K562 (cell line): ENCODE measurements around the gene YBX1. TPM values are rescaled to one million over a fixed set of nuclear protein-coding genes. Genes with fewer than 3 reads are reported as not detected.
"Not testable (repeated sequence)": the region's sequence is repeated elsewhere in the genome, so short reads cannot be mapped to it uniquely, and the experiment has no call there.

Experiments
- ATAC-seq: fragments of 200-7000 bp; cut with Tn5 transposase; 3 replicates; pipeline ENCODE4 v1.9.1; 2020; ENCODE audit warnings: moderate library complexity
- BruUV-seq: library from RNA; stranded (reverse); fragments of 400-500 nt; replicated peaks from 2 replicates; lab custom pipeline; 2021; lab: Mats Ljungman, UMichigan
- CTCF ChIA-PET: fragments of 300-600 bp; formaldehyde crosslinking; extraction: SDS; loops from one replicate; lab custom pipeline; 2021; ENCODE audit warnings: low intra/inter-chr PET ratio; lab: Yijun Ruan, JAX
- POLR2A ChIA-PET: fragments of 300-600, 350-650 bp; sonication (Branson Sonifier 250); formaldehyde crosslinking; extraction: SDS; loops from one replicate; lab custom pipeline; 2021; ENCODE audit warnings: antibody characterized with exemption, inconsistent platforms; lab: Yijun Ruan, JAX
- DNase-seq, 4 experiments: peaks; one replicate each; pipeline versions ENCODE4 v3.0.0 to v3.0.0-alpha.2; 2011 to 2018; ENCODE audit warnings: low spot score in 3 of 4, mixed read lengths in 3 of 4; ENCODE audit errors: extremely low read depth in 1 of 4
- FAIRE-seq: peaks from 2 replicates; lab custom pipeline; 2011; peaks lifted over from hg19 to GRCh38; lab: Jason Lieb, UNC
- H2AFZ ChIP-seq: 2 replicates; pipeline ENCODE4 v1.6.0; 2011; ENCODE audit warnings: low read depth, low read length, control low read depth, inconsistent platforms
- H3K27ac ChIP-seq: fragments of 200-600 bp; 3 replicates; pipeline ENCODE4 v1.8.0; 2011; ENCODE audit warnings: low read depth, mild to moderate bottlenecking, control low read depth, inconsistent platforms, low read length, moderate library complexity, mixed read lengths; ENCODE audit errors: extremely low read depth
- H3K27me3 ChIP-seq, 2 experiments: fragments of 300-600 bp in 1 of 2; 2 replicates in 1 of 2; 3 replicates in 1 of 2; pipeline versions ENCODE4 v1.6.0 to v1.8.0; 2011; ENCODE audit warnings: inconsistent platforms in 2 of 2, low read length in 2 of 2, mild to moderate bottlenecking in 1 of 2, mixed read lengths in 1 of 2, moderate library complexity in 1 of 2; ENCODE audit not compliant: control insufficient read depth in 2 of 2, insufficient read depth in 2 of 2
- H3K36me3 ChIP-seq: fragments of 300-600 bp; 3 replicates; pipeline ENCODE4 v1.8.0; 2011; ENCODE audit warnings: mild to moderate bottlenecking, low read length, inconsistent platforms; ENCODE audit not compliant: control insufficient read depth, insufficient read depth
- H3K4me1 ChIP-seq, 2 experiments: fragments of 200-600 bp in 1 of 2; replicated peaks in 1 of 2; 2 replicates in 1 of 2; 3 replicates in 1 of 2; pipeline versions ENCODE4 v1.5.1 to v1.8.0; 2011; ENCODE audit warnings: inconsistent platforms in 2 of 2, low read length in 2 of 2, mild to moderate bottlenecking in 1 of 2, mixed read lengths in 1 of 2, moderate library complexity in 1 of 2; ENCODE audit not compliant: control insufficient read depth in 2 of 2, insufficient read depth in 2 of 2
- H3K4me2 ChIP-seq: 2 replicates; pipeline ENCODE4 v1.6.1; 2011; ENCODE audit warnings: low read length, control low read depth, inconsistent platforms, mixed read lengths; ENCODE audit not compliant: insufficient read depth
- H3K4me3 ChIP-seq: fragments of 200-600 bp; sonication (generic), shearing (Covaris generic); 2 replicates; pipeline ENCODE4 v1.5.1; 2016; ENCODE audit warnings: control low read depth, inconsistent platforms
- H3K79me2 ChIP-seq: fragments of 200-600 bp; 3 replicates; pipeline ENCODE4 v1.8.0; 2011; ENCODE audit warnings: low read length, inconsistent platforms; ENCODE audit not compliant: control insufficient read depth, insufficient read depth
- H3K9ac ChIP-seq, 2 experiments: 2 replicates each; pipeline versions ENCODE4 v1.6.0 to v1.6.1; 2011; ENCODE audit warnings: low read depth in 2 of 2, low read length in 2 of 2, control low read depth in 1 of 2, inconsistent platforms in 1 of 2, mild to moderate bottlenecking in 1 of 2, mixed read lengths in 1 of 2; ENCODE audit not compliant: insufficient read depth in 1 of 2
- H3K9me1 ChIP-seq: one replicate; pipeline ENCODE4 v1.6.0; 2011; ENCODE audit warnings: inconsistent platforms, mild to moderate bottlenecking, low read length, moderate library complexity; ENCODE audit not compliant: control insufficient read depth, insufficient read depth
- H3K9me3 ChIP-seq: replicated peaks from 2 replicates; pipeline ENCODE4 v1.5.1; 2011; ENCODE audit warnings: low read depth, low read length, inconsistent platforms; ENCODE audit not compliant: control insufficient read depth, insufficient read depth
- H4K20me1 ChIP-seq: replicated peaks from 2 replicates; pipeline ENCODE4 v1.6.1; 2011; ENCODE audit warnings: low read length, inconsistent platforms, mixed read lengths; ENCODE audit not compliant: control insufficient read depth, insufficient read depth
- ZNF431 ChIP-seq: sonication (generic); formaldehyde crosslinking; IDR thresholded peaks from 2 replicates; pipeline ENCODE4 v1.8.0; 2022; ENCODE audit warnings: mild to moderate bottlenecking, missing genetic modification reagents
- WGBS: fragments of 100-300 bp; shearing (Covaris generic); methylation state at CpG from one replicate; pipeline ENCODE4 v1.1.6; 2016; ENCODE audit warnings: low coverage, mixed read lengths; ENCODE audit not compliant: insufficient coverage; ENCODE audit errors: missing lambda C conversion rate; 5-methylcytosine and 5-hydroxymethylcytosine counted together
- in situ Hi-C: fragments of 300-500 bp; cut with MboI; formaldehyde crosslinking; loops from 4 replicates; pipeline ENCODE4 v1.15.0; 2018; ENCODE audit warnings: inconsistent platforms, mixed read lengths
- intact Hi-C: fragments of 100-400 bp; cut with micrococcal nuclease; formaldehyde crosslinking; loops from 2 replicates; pipeline ENCODE4 v1.14.2; 2022
- polyA plus RNA-seq, 8 experiments: library from polyadenylated mRNA; depleted of rRNA in 4 of 8; stranded (reverse) in 5 of 8; unstranded in 3 of 8; fragments of >200 nt; fragmentation: Nextera tagmentation in 2 of 8; fragmentation: Illumina TruSeq in 1 of 8; extraction: Ambion mirVana in 2 of 8; extraction: Trizol in 1 of 8; gene quantifications; 2 replicates each; pipeline versions ENCODE4 v1.2.1 to v1.2.3, GENCODE V29; 2011 to 2014; ENCODE audit warnings: inconsistent platforms in 1 of 8, missing spikeins in 1 of 8
- total RNA-seq, 7 experiments: library from RNA; depleted of rRNA in 6 of 7; stranded (reverse); fragments of >200 nt in 6 of 7; fragmentation: Illumina TruSeq in 2 of 7; extraction: Trizol in 2 of 7; gene quantifications; 2 replicates each; pipeline versions ENCODE4 v1.2.1 to v1.2.3, GENCODE V29; 2011 to 2021; ENCODE audit warnings: low replicate concordance in 1 of 7
- TF ChIP-seq, protein P1 (sequence below): IDR thresholded peaks from 2 replicates; pipeline ENCODE4 v1.6.1; 2012; ENCODE audit warnings: low read depth, low read length, improper control_type of control experiment, borderline replicate concordance

The YBX1 gene
- total and polyA plus RNA-seq, 9 of the 15 experiments (the other 6 are each of a cell fraction or from before 2014, with no cell fraction given) = 363 to 1,955 (median 1,216) TPM

DNA sequence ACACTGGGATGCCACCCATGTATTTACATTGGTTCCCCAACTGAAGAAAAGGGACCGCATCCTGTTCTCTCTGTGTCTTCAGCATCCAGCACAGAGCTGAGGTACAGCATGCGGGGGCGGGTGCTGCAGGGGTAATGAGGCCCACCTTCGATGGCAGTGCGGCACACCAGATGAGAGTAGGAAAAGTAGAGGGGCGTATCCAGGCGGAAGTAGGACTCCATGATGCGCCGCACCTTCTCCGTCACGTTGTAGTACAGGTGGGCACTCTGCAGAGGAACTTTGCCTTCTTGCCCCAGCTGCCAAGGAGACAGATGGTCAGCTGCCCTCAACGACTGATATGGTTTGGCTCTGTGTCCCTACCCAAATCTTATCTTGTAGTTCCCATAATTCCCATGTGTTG is 67.8 kb downstream of the YBX1 start (continued):
- TF ChIP-seq, protein P1, sequence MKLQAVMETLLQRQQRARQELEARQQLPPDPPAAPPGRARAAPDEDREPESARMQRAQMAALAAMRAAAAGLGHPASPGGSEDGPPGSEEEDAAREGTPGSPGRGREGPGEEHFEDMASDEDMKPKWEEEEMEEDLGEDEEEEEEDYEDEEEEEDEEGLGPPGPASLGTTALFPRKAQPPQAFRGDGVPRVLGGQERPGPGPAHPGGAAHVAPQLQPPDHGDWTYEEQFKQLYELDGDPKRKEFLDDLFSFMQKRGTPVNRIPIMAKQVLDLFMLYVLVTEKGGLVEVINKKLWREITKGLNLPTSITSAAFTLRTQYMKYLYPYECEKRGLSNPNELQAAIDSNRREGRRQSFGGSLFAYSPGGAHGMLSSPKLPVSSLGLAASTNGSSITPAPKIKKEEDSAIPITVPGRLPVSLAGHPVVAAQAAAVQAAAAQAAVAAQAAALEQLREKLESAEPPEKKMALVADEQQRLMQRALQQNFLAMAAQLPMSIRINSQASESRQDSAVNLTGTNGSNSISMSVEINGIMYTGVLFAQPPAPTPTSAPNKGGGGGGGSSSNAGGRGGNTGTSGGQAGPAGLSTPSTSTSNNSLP = no peak

DNA sequence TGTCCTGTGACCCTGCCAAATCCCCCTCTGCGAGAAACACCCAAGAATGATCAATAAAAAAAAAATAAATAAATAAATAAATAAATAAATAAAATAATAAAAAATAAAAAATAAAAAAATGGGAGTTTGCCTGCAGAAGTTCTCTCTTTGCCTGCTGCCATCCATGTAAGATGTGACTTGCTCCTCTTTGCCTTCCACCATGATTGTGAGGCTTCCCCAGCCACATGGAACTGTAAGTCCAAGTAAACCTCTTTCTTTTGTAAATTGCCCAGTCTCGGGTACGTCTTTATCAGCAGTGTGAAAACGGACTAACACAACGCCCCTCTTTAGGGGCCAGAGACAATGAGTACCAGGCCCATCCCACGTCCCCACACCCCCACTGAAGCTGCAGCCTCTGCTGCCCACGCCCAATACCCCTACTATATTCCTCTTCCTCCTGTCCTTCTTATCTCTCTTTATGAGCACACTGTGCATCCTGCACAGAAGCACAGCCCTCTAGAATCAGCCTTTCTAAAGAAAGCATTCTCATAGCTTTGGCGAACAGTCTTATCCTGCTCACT is 69.4 kb downstream of the YBX1 start:
- ATAC-seq, H3K4me2 ChIP-seq, H3K9ac ChIP-seq, DNase-seq, intact Hi-C loops, H3K9me3 ChIP-seq, H3K27ac ChIP-seq, H4K20me1 ChIP-seq, H2AFZ ChIP-seq, CTCF ChIA-PET, H3K4me3 ChIP-seq, in situ Hi-C loops: not testable (repeated sequence)
- 94% methylated on average over 7 of the region's 8 CpGs for WGBS
- TF ChIP-seq ZNF431 (CRISPR knock-in tag) = peak; percentile 95
- TF ChIP-seq, all 486 proteins: peak for 1; not testable (repeated sequence) for 485
- H3K79me2 ChIP-seq, BruUV-seq, H3K27me3 ChIP-seq, H3K4me1 ChIP-seq, FAIRE-seq: not testable (repeated sequence)
- Histone ChIP-seq H3K36me3 (peaks cover 85% of the 10 kb centered on the region), H3K9me1 (peaks cover 12% of the 10 kb centered on the region)
- POLR2A ChIA-PET = interaction anchor here (1.2 to 1.7 kb wide), 3 partner anchors 8 to 14 kb away, joined by 3 to 5 read pairs (median 3); no protein-coding TSS in a partner anchor
